Stimulated activated naive B cell treated with anti-CD40 and anti-IgM and Interleukin-4, amounts not matched to agents 10 μg/mL and 1 μg/mL and 100 μg/mL, for 72 hours (primary cell): Measurements from ENCODE around the gene RBM3.

ENCODE experiments used
- ATAC-seq, 2 donors: fragments of 150-1000 bp; cut with Tn5 transposase; replicated peaks; 2 replicates each; pipeline ENCODE4 v1.10.0; 2021; ENCODE audit warnings: moderate library complexity in 1 of 2
- DNase-seq: peaks from one replicate; pipeline ENCODE4 v3.0.0; 2021
- H3K27ac Mint-ChIP-seq: one replicate; pipeline ENCODE4 v1.8.0; 2022; ENCODE audit warnings: mild to moderate bottlenecking, mixed read lengths
- H3K27me3 Mint-ChIP-seq, 2 donors: one replicate each; pipeline ENCODE4 v1.8.0; 2022; ENCODE audit warnings: mixed read lengths in 2 of 2
- H3K36me3 Mint-ChIP-seq, 2 donors: one replicate each; pipeline ENCODE4 v1.8.0; 2022; ENCODE audit warnings: mixed read lengths in 2 of 2, mild to moderate bottlenecking in 1 of 2
- H3K4me1 Mint-ChIP-seq, 2 donors: one replicate each; pipeline ENCODE4 v1.8.0; 2022; ENCODE audit warnings: mixed read lengths in 2 of 2, mild to moderate bottlenecking in 1 of 2
- H3K4me3 Mint-ChIP-seq, 2 donors: one replicate each; pipeline ENCODE4 v1.8.0; 2022; ENCODE audit warnings: mild to moderate bottlenecking in 2 of 2, mixed read lengths in 2 of 2, moderate library complexity in 1 of 2
- H3K9me3 Mint-ChIP-seq, 2 donors: one replicate each; pipeline ENCODE4 v1.8.0; 2022; ENCODE audit warnings: mixed read lengths in 2 of 2, mild to moderate bottlenecking in 1 of 2

RBM3 gene

DNA sequence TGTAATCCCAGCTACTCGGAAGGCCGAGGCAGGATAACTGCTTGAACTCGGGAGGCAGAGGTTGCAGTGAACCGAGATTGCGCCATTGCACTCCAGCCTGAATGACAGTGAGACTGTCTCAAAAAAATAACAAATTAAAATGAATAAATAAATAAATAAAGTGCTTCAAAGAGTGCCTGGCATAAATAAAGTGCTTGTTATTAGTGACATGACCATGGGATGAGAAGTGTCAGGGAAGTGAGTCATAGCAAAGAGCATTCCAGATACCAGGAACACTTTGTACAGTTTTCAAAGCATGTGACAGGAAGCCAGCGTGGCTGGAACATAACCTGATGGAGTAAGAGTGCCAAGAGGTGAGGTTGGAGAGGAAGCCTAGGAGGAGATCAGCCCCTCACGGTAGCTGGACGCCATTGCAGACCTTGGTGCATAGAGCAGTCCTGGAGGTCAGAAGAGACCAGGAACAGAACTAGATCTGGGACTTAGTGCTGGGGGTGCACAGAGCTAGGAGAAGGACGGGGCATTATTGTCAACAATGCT, 17.0 kb downstream of the RBM3 start:
- Mint-ChIP-seq H3K4me3 (no peak overlapping the region), H3K4me1 (no peaks in the 10 kb centered on the region), H3K9me3 (no peaks in the 10 kb centered on the region), H3K36me3 (no peaks in the 10 kb centered on the region), H3K27ac (no peak overlapping the region), H3K27me3 (peaks cover 0 to 6% of the 10 kb centered on the region in 2 donors)
- DNase-seq (no peak), ATAC-seq (no peak)

DNA sequence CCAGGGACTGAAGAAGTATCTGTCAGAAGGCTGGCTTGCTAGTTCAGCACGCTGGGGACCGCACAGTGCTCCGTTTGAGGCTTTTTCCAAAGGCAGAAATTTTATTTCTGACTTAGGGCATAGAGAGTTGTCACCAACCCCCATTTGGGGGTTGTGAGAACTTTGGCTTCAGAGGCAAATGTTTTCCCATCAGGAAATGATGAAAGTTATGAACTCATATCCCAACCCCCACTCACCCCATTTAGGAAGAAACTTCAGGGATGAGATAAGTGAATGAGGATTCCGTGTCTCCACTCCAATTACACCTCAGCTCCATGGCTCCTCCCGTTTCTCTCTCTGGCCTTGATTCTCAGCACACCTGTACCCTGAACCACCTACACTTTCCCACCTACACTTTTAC, 18.7 kb downstream of the RBM3 start:
- Mint-ChIP-seq H3K27ac (no peak overlapping the region), H3K36me3 (peaks cover 6 to 8% of the 10 kb centered on the region in 2 donors), H3K9me3 (peaks cover 0 to 3% of the 10 kb centered on the region in 2 donors), H3K4me1 (peaks cover 4 to 5% of the 10 kb centered on the region in 2 donors), H3K4me3 (no peak overlapping the region), H3K27me3 (peaks cover 0 to 6% of the 10 kb centered on the region in 2 donors)
- ATAC-seq (no peak), DNase-seq (no peak)

- Mint-ChIP-seq H3K9me3 (peaks cover 0 to 3% of the 10 kb centered on the region in 2 donors), H3K4me3 (no peak overlapping the region), H3K4me1 (peaks cover 7 to 11% of the 10 kb centered on the region in 2 donors), H3K36me3 (peaks cover 6 to 16% of the 10 kb centered on the region in 2 donors), H3K27ac (no peak overlapping the region), H3K27me3 (no peaks in the 10 kb centered on the region)
- DNase-seq (no peak), ATAC-seq (no peak)
Observed at GRCh38 chrX:48595929-48596328, 21.6 kb downstream of the RBM3 start.

DNA sequence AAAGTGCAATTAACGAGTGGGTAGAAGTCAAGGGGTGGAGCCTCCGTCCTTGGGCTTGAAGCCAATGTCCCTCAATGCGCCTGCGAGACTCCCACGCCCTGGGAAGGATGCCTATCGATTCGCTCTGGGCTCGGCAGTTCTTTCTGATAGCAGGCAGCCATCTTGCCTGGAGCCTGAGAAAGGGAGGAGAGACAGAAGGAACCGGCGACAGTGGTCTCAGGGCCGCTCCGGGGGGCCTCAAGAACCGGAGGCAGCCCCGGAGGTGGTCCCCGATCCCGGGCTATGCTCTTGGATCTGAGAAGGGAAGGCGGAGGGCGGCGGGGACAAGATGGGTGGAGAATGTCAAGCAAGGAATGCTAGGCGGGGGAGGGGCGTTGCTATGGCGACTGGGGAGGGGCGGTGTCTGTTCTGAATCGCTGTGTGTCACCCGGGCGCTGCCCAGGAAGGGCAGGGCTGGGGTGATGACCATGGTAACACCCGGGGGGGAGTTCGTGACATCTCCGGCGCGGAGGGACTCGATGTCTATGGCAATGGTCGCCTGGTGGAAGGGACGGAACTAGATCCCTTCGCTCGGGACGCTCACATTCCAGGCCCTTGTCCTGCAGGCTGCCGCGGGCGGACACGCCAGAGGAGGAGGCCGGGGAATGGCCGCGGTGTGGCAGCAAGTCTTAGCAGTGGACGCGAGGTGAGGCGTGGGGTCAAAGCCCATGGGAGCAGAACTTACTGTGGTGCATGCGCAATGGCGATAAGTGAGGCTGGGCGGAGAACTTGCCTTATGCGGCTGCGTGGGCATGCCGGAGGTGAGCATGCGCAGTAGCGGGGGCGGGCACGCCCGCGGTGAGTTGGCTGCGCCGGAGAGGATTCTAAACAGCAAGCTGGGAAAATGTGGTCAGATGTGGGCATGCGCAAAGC, 23.3 kb downstream of the RBM3 start, which contains the start of gene WDR13:
WDR13 (plus strand) TSS at position 140 of the 912 bp plus-strand sequence; CDS start at position 645, 505 bp downstream.
- DNase-seq, result peak; percentile 88

GRCh38 chrX:48598614-48599013, 24.3 kb downstream of the RBM3 start:
- Mint-ChIP-seq H3K9me3 (peaks cover 0 to 3% of the 10 kb centered on the region in 2 donors), H3K4me3 (peak overlapping the region; percentile 98 to 99), H3K4me1 (peaks cover 7 to 11% of the 10 kb centered on the region in 2 donors), H3K36me3 (peaks cover 12 to 23% of the 10 kb centered on the region in 2 donors), H3K27me3 (no peaks in the 10 kb centered on the region), H3K27ac (peak overlapping the region; percentile 99)
- DNase-seq, result no peak
- no peak for ATAC-seq

More for the DNA sequence above, 23.3 kb downstream of the RBM3 start, which contains the start of gene WDR13:
- H3K4me3 Mint-ChIP-seq, result peak within 1 kb of the TSS; percentile 98 to 99
- H3K9me3 Mint-ChIP-seq, result peaks cover 0 to 3% of the 10 kb centered on the region in 2 donors
- H3K27me3 Mint-ChIP-seq, result no peaks in the 10 kb centered on the region
- H3K27ac Mint-ChIP-seq, result peak within 1 kb of the TSS; percentile 99
- peaks cover 7 to 11% of the 10 kb centered on the region in 2 donors for H3K4me1 Mint-ChIP-seq
- peaks cover 8 to 19% of the 10 kb centered on the region in 2 donors for H3K36me3 Mint-ChIP-seq
- ATAC-seq, result peak; percentile 87 to 91

DNA sequence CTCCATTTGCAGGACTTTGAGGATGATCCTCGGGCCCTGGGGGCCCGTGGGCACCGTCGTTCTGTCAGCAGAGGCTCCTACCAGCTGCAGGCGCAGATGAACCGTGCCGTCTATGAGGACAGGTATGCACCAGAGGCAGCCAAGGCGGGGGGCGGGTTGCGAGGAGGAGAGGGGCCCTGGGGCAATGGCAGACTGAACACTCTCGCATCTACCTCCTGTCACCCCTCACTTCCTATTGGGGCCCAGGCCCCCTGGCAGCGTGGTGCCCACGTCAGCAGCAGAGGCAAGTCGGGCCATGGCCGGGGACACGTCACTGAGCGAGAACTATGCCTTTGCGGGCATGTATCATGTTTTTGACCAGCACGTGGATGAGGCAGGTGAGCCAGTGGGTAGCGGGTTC, 25.1 kb downstream of the RBM3 start:
- peaks cover 0 to 3% of the 10 kb centered on the region in 2 donors for H3K9me3 Mint-ChIP-seq
- no peaks in the 10 kb centered on the region for H3K27me3 Mint-ChIP-seq
- no peak overlapping the region for H3K4me3 Mint-ChIP-seq
- ATAC-seq (no peak), DNase-seq (no peak)
- H3K4me1 Mint-ChIP-seq, result peaks cover 7 to 11% of the 10 kb centered on the region in 2 donors
- peaks cover 13 to 24% of the 10 kb centered on the region in 2 donors for H3K36me3 Mint-ChIP-seq
- H3K27ac Mint-ChIP-seq, result no peak overlapping the region

DNA sequence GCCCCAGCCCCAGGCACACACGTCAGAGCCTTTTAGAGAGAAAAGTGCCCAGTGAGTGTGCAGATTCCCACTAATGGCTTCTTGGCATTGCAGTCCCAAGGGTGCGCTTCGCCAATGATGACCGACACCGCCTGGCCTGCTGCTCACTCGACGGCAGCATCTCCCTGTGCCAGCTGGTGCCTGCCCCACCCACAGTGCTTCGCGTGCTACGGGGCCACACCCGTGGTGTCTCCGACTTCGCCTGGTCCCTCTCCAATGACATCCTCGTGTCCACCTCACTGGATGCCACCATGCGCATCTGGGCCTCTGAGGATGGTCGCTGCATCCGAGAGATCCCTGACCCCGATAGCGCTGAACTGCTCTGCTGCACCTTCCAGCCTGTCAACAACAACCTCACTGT, 25.9 kb downstream of the RBM3 start:
- peaks cover 0 to 4% of the 10 kb centered on the region in 2 donors for H3K9me3 Mint-ChIP-seq
- H3K36me3 Mint-ChIP-seq, result peaks cover 18 to 32% of the 10 kb centered on the region in 2 donors
- H3K4me3 Mint-ChIP-seq, result no peak overlapping the region
- no peak overlapping the region for H3K27ac Mint-ChIP-seq
- no peaks in the 10 kb centered on the region for H3K27me3 Mint-ChIP-seq
- ATAC-seq, result no peak
- peaks cover 7 to 11% of the 10 kb centered on the region in 2 donors for H3K4me1 Mint-ChIP-seq
- no peak for DNase-seq

- no peak overlapping the region for H3K4me3 Mint-ChIP-seq
- H3K9me3 Mint-ChIP-seq, result peaks cover 0 to 7% of the 10 kb centered on the region in 2 donors
- no peak overlapping the region for H3K27ac Mint-ChIP-seq
- peaks cover 21 to 37% of the 10 kb centered on the region in 2 donors for H3K36me3 Mint-ChIP-seq
- no peak for ATAC-seq
- H3K4me1 Mint-ChIP-seq, result peaks cover 7 to 11% of the 10 kb centered on the region in 2 donors
- no peaks in the 10 kb centered on the region for H3K27me3 Mint-ChIP-seq
- DNase-seq, result no peak
Observed at GRCh38 chrX:48601741-48602394, 27.6 kb downstream of the RBM3 start.

GRCh38 chrX:48604701-48605100, 30.4 kb downstream of the RBM3 start:
- no peak for ATAC-seq
- Mint-ChIP-seq H3K27me3 (no peaks in the 10 kb centered on the region), H3K4me1 (no peaks in the 10 kb centered on the region), H3K9me3 (peaks cover 0 to 4% of the 10 kb centered on the region in 2 donors), H3K36me3 (peaks cover 14 to 24% of the 10 kb centered on the region in 2 donors), H3K27ac (no peak overlapping the region), H3K4me3 (no peak overlapping the region)
- no peak for DNase-seq

DNA sequence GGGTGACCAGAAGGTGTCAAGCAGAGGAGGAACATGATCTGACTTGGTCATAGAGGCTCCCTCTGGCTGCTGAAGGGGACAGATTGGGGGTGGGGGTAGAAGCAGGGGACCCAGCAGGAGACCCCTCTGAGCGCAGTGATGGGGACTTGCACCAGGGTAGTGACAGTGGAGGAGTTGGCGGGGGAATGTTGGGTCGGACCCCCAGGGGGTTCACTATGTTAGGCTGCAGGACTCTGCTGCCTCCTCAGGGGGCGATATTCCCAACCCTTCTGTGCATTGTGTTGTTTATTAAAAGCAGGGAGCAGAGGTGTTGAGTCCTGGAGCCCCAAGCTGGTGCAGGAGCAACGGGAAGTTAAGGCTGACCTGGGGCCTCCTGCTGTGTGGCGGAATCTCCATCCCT, 31.8 kb downstream of the RBM3 start:
- DNase-seq (no peak), ATAC-seq (no peak)
- Mint-ChIP-seq H3K36me3 (peaks cover 14 to 21% of the 10 kb centered on the region in 2 donors), H3K4me1 (no peaks in the 10 kb centered on the region), H3K4me3 (no peak overlapping the region), H3K9me3 (peaks cover 0 to 4% of the 10 kb centered on the region in 2 donors), H3K27me3 (no peaks in the 10 kb centered on the region), H3K27ac (no peak overlapping the region)

GRCh38 chrX:48611703-48612102, 37.4 kb downstream of the RBM3 start:
- Mint-ChIP-seq H3K4me1 (no peaks in the 10 kb centered on the region), H3K27me3 (peaks cover 0 to 4% of the 10 kb centered on the region in 2 donors), H3K36me3 (no peaks in the 10 kb centered on the region), H3K4me3 (no peak overlapping the region), H3K27ac (peak overlapping the region; percentile 0), H3K9me3 (no peaks in the 10 kb centered on the region)
- no peak for ATAC-seq
- no peak for DNase-seq

DNA sequence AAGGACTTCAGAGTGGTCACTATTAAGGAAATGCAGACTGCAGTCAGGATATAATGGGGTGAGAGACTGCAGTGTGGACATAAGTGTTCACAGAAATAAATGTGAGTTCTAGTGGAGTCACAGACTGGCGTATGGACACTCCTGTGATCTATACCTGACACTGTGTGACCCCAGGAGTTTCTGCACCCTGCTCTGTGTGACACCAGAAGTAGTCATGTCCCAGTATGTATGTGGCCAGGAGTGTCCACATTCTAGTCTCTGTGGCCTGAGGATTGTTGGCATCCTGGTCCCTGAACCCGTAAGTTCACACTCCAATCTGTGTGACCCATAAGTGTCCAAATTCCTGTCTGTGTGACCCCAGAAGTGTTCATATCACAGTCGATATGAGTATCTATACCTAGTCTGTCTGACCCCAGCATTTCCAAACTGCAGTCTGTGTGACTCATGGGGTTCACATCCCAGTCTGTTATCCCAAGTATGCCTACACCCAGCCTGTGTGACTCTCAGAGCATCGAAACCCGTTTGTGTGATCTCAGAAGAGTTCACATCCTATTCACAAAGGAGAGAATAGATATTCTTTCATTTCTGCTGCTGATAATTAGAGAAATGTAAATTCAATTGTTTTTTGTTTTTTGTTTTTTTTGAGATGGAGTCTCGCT, 39.3 kb downstream of the RBM3 start:
- Mint-ChIP-seq H3K4me1 (no peaks in the 10 kb centered on the region), H3K9me3 (no peaks in the 10 kb centered on the region), H3K4me3 (no peak overlapping the region), H3K27ac (no peak overlapping the region), H3K36me3 (no peaks in the 10 kb centered on the region), H3K27me3 (peaks cover 0 to 4% of the 10 kb centered on the region in 2 donors)
- no peak for ATAC-seq
- DNase-seq, result no peak

DNA sequence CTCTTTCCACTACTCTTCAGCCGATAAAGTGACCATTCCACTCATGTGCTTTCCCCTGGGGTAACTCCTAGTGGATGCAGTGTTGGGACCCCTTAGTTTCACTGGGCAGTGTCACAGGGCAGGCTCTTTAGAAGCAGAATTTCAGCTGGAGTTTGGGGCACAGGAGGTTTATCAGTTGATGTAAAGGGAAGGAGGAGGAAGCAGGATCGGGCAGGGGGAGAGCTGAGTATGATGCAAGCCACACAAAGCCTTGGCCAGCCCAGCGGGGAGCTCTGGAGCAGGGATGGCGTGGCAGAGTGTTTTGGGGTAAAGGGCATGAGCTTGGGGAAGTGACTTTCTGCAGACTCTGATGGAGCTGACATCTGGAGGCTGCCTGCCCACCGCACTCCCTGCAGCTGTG, 42.3 kb downstream of the RBM3 start:
- Mint-ChIP-seq H3K27ac (no peak overlapping the region), H3K4me1 (no peaks in the 10 kb centered on the region), H3K4me3 (no peak overlapping the region), H3K9me3 (no peaks in the 10 kb centered on the region), H3K36me3 (no peaks in the 10 kb centered on the region), H3K27me3 (peaks cover 0 to 4% of the 10 kb centered on the region in 2 donors)
- DNase-seq (no peak), ATAC-seq (no peak)
